HT1080 (cell line): Measurements from ENCODE around the gene RUFY1. TPM values are rescaled to one million over a fixed set of nuclear protein-coding genes. Genes with fewer than 3 reads are reported as not detected.
"Not testable (repeated sequence)": the region's sequence is repeated elsewhere in the genome, so short reads cannot be mapped to it uniquely, and the experiment has no call there.

Experiments
- DNase-seq: peaks from one replicate; pipeline ENCODE4 v3.0.0-alpha.2; 2015; ENCODE audit warnings: low read depth
- total RNA-seq: library from RNA; depleted of rRNA; stranded (reverse); fragments of >200 nt; shearing (Covaris generic); gene quantifications from 2 replicates; pipeline ENCODE4 v1.2.3, GENCODE V29; 2014

Gene RUFY1
- total RNA-seq, 1 experiment from 2014 or later, result 24.0 TPM

DNA sequence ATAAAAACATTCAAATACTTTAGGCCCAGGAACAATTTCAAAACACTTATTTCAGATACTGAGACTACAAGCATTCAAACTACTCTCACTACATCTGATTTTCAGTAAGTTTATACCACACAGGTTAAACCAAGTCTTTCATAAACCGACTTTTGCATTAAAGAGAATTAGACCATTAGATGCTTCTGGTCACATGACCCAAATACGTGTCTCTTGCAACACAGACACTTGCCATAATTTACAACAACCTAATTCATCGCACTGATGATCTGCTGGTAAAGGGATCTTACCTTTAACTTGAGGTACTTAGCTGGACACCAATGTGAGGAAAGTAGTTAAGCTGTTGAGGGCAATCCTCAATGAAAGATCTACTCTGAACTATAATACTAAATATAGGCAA, 69.9 kb downstream of the RUFY1 start:
- no peak for DNase-seq

DNA sequence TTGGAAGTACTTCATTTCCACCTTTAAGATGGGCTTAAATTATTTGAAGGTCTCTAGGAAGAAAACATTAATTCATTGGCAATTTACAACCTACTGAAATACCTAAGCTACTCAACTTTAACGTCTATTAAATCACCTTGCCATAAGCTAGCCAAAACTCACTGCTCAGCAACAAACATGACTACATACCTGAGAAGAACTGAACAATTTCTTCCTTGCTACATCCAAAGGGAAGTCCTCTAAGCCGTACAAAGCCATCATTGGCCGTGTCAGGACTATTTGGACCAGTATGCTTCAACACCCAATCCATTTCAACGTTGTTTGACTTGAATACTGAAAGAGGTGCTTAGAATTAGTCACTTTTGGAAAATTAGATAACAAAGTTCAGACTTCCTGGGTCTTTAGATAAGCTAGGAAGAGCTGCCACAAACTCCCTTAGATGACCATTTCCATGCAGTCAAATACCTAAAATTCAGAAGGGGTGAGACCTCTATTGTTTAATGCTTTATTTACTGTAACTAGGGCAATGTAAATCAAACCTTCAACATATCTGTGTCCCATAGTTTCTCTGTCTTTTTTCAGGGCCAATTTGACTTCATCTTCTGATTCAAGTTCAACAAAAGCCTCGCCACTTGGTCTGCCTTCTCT, 70.5 kb downstream of the RUFY1 start:
- DNase-seq, result no peak

DNA sequence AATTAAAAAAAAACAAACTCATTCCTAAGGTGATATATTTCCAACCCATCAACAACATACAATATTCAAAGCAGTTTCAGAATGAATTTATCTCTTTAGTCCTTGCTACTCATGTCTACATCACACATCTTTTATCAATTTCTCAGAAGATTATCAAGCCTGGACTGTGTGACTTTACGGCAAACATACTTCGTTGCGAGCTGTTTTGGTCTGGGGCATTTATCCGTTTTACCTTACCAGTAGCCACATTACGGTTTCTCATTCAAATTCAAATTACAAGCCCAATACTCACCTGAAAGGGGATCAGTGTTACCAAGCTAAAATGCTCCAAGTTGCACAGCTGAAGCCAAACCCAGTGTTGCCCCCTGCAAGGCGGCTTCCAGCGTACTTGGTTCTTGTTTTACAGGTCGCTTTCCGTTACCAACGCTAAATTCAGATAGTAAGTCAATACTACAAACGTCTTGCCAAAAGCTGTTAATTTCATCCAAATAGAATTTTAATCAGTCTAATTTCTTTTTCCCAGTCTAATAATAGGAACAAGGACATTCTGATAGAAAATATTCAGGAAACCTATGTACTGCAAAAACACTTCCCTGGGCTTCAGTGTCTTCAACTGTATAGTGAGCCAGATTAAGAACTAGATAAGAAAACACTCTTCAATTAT, 71.3 kb downstream of the RUFY1 start:
- DNase-seq, result no peak

DNA sequence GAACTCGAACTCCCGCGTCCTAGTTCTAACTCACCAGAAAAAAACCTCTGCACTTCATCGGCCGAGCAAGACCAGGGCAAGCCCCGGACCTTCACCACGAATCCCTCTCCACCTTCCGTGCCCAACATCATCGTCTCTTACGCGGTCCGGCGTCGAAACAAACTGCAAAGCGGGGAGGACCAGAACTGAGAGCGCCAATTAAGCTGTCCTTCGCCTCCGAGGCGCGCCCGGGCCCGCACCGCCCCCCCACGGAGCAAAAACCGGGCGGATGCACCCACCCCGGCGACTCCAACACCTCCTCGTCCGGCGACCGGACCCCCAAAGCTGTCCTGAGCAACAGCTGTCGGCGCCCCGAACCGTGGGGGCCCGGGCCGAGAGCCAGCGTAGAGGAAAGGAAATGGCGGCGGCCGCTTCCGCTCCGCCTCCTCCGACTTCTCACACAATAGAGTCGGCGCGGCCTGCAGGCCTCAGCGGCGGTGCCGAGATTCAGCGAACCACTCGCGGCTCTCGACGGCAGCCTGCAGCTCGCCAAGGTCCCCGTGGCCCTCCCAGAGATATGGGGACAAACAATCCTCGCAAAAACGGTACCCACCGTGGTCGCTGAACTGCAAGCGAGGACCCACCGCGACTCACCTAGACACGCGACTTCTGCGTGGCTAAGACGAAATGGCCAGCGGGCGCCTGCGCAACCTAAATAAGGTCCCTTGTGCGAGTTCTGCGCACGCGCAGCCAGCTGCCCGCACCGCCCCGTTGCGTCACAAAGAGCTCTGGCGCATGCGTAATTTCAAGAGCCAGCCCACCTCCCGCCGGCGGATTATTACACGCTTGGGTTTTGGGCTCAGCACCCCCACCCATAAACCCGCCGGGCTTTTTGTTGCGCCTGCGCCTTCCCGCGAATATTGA, 72.9 kb downstream of the RUFY1 start, which contains the start of gene HNRNPH1:
TSS of gene HNRNPH1 (minus strand) at position 669 of the 903 bp plus-strand sequence. CDS start at position 131, 538 bp downstream.
- peak; percentile 98 for DNase-seq

DNA sequence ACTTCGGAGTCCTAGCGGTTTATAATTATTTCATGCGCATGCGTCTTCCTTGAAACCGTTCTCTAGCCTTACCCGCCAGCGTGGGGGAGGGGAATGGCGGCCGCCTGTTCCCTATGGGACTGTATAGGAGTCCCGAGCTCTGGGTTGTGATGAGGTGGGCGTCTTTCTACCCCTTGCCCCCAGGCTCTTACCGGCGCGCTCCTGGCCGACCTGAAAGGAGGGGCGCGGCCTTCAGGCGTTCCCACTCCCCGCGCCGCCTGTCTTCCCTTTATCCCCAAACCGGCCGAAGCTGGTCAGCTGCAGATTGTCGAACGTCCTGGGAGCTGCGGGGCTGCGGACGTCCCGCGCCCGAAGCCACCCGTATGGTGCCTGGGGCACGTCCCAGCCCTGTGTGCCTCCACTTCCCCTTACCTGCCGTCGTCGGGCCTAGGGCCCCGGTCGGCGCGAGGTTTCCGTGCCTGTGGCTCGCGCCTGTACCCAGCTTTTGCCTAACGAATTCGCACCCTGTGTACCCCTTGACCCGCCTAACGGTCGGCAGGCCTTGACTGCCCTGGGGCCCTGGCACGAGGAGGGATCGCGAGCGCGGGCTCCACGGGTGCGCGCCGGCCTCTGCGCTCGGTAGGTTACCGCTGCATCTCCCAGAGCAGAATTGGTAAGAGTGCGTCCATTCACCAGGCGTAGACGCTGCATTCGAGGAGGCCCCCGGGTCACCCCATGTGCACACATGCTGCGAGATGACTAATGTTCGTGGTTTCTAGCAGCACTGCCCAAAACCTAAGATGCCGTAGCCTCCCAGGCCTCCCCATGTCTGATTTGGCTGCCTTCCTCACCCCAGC, 73.8 kb downstream of the RUFY1 start:
- DNase-seq, result peak; percentile 74

DNA sequence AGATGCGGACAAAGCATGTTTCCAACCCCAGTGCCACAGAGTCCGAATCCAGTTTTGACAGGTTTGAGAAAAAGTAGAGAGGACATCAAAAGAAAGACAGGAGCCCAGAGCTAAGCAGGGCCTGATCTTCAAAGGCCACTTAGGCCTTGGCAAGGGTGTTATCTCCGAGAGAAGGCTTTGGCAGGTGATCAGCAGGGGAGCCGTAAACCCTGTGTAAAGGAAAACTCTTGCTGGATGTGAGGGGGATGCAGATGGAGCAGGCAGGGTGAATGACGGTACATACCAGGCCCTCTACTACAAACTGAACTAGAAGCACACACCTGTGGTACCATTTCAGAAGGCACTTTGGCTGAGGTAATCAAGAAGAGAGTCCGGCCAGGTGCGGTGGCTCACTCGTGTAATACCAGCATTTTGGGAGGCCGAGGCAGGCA, 74.5 kb downstream of the RUFY1 start:
- DNase-seq, result no peak

DNA sequence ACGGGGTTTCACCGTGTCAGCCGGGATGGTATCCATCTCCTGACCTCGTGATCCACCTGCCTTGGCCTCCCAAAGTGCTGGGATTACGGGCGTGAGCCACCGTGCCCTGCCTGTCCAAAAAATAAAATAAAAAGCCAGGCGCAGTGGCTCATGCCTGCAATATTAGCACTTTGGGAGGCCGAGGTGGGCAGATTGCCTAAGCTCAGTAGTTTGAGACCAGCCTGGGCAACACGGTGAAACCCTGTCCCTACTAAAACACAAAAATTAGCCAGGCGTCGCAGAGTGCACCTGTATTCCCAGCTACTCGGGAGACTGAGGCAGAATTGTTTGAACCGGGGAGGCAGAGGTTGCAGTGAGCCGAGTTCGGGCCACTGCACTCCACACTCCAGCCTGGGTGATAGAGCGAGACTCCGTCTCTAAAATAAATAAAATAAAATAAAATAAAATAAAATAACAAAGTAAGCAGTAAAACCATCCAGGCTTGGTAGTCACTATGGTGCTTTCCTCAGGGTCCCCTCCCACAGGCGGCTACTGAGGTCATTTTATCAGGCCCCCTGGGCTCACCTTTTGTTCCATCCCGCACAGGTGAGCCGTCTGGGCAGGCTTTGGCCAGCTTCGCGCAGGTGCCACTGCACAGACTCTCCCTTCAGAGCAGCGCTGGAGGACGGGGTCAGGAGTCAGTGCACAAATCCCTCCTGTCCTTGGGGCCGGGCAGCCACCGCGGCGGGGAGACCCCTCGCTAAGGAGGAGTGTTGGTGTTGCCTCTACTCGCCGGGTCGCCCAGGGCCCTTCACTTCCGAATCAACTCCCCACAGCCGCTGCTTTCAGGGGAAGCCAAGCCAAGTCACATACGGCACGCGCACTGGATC, 83.4 kb downstream of the RUFY1 start:
- not testable (repeated sequence) for DNase-seq

DNA sequence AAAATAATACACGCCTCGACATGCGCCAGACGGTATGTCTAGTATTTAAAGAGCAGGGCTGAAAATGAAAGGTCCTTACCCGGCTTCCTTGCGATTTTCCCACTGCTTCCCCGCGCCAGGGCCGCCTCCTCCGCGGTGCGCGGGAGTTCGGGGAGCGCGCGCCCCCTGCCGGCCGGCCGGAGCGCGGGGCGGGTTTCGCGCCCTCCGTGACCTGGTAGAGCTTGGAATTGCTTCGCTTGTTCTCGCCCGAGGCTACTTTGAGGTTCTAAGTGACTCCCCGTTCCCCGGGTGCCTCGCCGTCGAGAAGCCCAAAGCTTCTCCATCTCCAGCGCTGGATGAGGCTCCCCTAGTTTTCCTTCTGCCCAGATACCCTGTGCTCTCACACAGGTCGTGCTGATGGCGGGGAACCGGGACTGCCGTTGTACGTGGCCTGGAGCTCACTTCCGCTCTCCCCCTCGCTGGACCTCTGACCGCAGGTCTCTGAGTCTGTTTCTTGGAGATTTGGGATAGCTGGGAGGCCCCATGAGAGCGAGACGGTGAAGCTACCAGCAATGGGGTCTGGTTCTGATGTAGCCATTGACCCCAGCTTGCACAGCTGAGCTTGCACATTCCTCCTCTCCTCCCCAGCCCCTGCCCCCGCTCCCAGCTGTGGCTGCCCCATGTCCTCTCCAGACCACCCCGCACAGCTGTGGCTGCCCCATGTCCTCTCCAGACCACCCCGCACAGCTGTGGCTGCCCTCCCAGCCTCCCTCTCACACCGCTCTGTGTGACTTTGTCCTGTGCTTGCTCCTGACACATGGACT, 84.2 kb downstream of the RUFY1 start:
- DNase-seq, result not testable (repeated sequence)

DNA sequence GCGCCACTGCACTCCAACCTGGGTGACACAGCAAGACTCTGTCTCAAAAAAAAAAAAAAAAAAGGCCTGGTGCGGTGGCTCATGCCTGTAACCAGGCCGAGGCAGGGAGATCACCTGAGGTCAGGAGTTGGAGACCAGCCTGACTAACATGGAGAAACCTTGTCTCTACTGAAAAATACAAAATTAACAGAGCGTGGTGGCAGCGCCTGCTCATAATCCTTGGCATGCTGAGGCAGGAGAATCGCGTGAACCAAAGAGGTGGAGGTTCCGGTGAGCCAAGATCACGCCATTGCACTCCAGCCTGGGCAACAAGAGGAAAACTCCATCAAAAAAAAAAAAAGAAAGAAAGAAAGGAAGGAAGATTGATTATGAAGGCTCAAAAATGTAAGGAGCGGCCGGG, 88.9 kb downstream of the RUFY1 start:
- not testable (repeated sequence) for DNase-seq

DNA sequence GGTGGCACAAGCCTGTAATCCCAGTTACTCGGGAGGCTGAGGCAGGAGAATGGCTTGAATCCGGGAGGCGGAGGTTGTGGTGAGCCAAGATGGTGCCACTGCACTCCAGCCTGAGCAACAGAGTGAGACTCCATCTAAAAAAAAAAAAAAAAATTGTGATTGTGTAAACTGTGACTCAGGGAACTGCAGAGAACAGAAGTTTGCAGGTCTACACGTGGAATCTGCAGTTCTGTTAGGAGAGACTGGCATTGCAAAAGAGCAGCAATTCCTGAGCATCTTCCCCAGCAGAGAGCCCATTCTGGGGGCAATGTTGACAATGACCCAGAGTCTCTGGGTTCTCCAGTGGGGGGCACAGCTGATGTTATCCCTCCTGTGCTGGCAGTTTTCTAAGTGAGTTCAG, 91.4 kb downstream of the RUFY1 start:
- not testable (repeated sequence) for DNase-seq

DNA sequence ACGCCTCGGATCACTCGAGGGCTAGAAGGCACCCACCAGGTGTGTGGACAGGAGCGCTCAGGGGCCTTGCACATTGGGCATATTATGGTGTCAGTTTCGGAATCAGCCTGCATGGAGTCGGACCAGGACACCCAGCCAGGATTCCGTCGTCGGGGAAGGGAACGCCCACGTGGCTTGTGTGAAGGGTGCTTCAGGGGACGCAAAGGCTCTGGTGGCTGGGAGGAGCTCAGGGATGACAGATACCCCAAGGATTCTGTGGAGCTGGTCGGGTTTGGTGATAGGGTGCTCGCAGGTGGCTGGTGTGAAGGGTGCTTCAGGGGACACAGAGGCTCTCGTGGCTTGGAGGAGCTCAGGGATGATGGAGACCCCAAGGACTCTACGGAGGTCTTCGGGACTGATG, 92.3 kb downstream of the RUFY1 start:
- DNase-seq, result not testable (repeated sequence)

DNA sequence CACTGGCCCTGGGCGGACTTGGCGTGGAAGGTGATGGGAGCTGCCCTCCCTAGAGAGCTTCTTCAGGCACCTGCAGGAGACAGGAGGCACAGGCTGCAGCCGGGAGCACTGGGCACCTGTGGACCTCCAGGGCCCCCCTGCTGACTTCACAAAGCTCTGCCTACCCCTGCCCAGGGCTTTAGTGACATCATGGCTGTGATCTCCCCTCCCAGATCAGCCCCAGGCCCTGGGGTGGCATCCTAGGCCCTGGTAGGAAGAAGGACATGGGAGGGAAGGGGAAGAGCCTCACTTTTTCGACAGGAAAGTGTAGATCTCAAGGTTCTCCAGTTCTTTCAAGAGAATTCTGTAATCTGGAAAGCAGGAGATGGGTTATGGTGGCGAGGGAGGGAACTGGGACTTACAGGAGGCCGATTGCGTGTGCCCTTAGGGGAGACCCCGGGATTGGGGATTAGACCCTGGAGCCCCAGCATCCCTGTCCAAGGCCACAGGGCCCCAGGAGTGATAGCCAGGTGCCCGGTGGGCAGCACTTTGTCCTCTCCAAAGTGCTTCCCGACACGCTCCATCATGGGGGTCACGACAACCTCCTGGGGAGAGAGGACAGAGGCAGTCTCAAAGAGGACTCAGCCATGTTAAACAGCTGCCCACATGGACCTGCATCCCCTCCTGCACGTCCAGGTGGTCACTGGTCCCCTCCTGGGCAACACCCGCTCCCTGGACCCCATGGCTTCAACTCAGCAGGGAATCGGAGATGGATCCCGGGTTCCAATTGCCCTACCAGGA, 93.0 kb downstream of the RUFY1 start:
- DNase-seq, result not testable (repeated sequence)

DNA sequence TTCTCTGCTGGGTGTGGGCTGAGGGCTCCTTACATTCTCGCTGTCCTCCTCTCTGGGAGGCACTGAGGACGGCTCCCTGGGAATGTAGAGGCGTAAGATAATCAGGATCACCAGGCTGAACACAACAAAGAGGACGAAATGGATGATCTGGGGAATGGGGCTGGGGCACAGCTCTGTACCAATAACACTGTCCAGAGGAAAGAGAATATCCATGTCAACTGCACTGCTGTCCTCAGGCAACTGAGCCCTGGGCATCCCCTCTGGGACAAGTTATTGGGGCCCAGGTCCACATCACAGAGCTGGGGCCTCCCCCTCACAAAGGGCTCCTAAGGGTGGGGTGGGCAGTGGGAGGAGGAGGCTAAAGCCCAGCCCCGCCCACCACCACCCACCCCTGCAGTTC, 94.4 kb downstream of the RUFY1 start:
- DNase-seq, result not testable (repeated sequence)

DNA sequence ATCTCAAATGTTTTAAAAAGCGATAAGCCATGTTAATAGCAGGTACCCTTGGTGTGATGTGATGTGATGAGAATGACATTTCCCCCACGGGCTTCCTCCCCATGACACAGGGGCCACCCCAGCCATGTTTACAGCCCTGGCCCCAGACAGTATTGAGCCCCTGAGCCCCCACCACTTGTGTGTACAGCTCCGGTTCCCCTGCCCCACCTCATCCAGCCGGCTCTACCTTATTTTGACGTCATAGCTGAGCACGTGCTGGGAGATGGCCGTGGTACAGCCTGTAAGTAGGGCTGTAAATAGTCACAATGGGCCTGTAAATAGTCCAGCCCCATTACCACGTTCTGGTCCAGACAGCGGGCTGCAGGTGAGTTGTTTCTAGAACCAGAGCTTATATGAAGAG, 98.1 kb downstream of the RUFY1 start:
- no peak for DNase-seq

DNA sequence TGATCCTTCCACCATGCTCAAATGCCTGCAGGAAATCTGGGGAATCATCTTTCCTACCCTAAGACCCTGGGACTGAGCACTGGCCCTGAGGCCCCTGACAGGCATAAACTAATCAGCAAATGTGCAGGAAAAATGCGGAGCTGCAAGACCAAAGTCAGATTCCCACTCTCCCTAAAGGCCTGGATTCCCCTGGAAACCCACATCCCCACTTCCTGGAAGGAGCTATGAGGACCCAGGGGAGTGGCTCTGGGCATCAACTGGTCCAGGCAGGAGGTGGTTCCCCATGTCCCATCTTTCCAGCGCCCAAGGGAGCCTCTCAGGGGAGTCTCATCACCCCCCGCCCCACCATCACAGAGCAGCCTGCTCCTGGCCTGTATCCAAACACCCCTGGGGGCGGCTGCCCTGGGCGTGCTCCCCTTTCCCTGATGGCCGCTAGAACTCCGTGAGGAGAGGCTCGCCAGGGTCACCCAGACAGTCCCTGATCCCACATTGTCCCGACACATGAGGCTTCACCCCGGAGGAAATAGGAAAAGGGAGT, 98.9 kb downstream of the RUFY1 start:
- not testable (repeated sequence) for DNase-seq

DNA sequence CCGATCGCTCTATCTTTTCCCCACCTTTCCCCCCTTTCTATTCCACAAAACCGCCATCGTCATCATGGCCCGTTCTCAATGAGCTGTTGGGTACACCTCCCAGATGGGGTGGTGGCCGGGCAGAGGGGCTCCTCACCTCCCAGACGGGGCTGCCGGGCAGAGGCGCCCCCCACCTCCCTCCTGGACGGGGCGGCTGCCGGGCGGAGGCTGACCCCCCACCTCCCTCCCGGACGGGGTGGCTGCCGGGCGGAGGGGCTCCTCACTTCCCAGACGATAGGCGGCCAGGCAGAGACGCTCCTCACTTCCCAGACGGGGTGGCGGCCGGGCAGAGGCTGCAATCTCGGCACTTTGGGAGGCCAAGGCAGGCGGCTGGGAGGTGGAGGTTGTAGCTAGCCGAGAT, 99.9 kb downstream of the RUFY1 start:
- DNase-seq, result not testable (repeated sequence)

DNA sequence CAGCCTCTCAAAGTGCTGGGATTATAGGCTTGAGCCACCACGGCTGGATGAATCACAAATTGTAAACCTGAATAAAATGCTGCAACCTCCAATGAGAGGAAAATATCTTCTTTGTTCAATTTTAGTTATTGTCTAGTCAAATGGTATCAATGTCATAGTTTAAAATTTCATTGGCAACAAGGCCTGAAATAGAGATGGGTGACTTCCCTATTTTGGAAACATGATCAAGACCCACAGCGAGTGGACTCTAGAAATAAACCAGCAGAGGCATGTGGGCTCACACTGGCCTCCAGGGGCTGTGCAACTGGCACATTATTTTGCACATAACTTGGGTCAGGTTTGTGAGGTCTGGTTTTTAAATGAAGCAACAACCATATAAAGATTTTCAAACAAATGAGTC, 102.8 kb downstream of the RUFY1 start:
- not testable (repeated sequence) for DNase-seq
